ENCODE data around the gene ATRIP.

DNA sequence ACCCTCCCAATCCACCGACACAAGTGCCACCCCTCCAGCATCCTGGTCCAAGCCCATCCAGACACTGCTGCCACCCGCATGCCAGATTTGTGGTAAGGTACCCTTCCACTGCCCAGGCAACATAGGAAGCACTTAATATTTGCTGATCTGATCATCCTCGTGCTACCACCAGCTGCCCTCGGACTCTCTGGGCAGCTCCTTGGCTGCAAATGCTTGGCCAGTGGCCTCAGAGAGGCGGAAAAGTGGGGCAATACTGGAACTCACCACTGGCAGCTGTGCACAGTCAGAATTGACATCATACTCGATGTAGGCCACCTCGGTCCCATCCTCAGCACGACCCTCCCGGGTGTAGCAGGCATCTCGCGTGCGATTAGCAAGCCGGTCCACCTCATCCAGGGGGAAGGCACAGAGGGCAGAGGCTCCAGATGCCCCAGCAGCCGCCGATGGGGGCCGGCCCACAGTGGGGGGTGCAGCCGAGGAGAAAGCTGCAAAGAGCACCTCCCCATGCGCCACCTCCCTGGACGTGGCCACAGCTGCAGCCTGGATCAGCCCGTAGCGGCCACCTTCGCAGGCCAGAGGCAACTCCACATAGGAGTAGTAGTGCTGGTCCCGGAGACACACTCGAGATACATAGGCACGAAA, 23.2 kb upstream of the ATRIP start:
- no peak for TF ChIP-seq POLR2A (IDR thresholded peaks at IDR 0.05; ENCODE audit: extremely low read depth, insufficient read length)
- TF ChIP-seq MAX (IDR thresholded peaks at IDR 0.05; ENCODE audit: low read depth, low read length), result no peak
- TF ChIP-seq CTCF (IDR thresholded peaks at IDR 0.05; ENCODE audit: low read depth, low read length), result no peak

Measured in NB4 (cell line).